Measurements from ENCODE around the gene SPINK8. TPM values are rescaled to one million over a fixed set of nuclear protein-coding genes. Genes with fewer than 3 reads are reported as not detected.

The SPINK8 gene
- polyA plus RNA-seq, 1 experiment = not detected

GRCh38 chr3:48369693-48370332 is 36.4 kb upstream of the SPINK8 start:
- Histone ChIP-seq H3K27ac (ENCODE audit: low read depth, low read length) (no peak overlapping the region), H3K27me3 (ENCODE audit: control insufficient read depth, insufficient read depth, low read length) (peaks cover 21% of the 10 kb centered on the region), H3K9me3 (ENCODE audit: control insufficient read depth, insufficient read depth, low read length) (no peaks in the 10 kb centered on the region), H3K4me3 (ENCODE audit: low read depth, low read length) (no peak overlapping the region)
- no peak for TF ChIP-seq CTCF (IDR thresholded peaks at IDR 0.05; ENCODE audit: low read depth, low read length)
- POLR2A ChIA-PET = no interaction called here
- CTCF ChIA-PET = no interaction called here
- no peak for DNase-seq (ENCODE audit: low read depth, low spot score)

- CTCF ChIA-PET = interaction anchor here (0.6 kb wide), 1 partner anchor 44 kb away, joined by 4 read pairs; no protein-coding TSS in a partner anchor
- peaks cover 14% of the 10 kb centered on the region for H3K27me3 ChIP-seq (ENCODE audit: control insufficient read depth, insufficient read depth, low read length)
- POLR2A ChIA-PET = interaction anchor here (0.5 kb wide), 1 partner anchor 89 kb away, joined by 3 read pairs; no protein-coding TSS in a partner anchor
- H3K4me3 ChIP-seq (ENCODE audit: low read depth, low read length) = no peak overlapping the region
- TF ChIP-seq CTCF (IDR thresholded peaks at IDR 0.05; ENCODE audit: low read depth, low read length) = no peak
- DNase-seq (ENCODE audit: low read depth, low spot score) = no peak
- H3K27ac ChIP-seq (ENCODE audit: low read depth, low read length) = no peak overlapping the region
- H3K9me3 ChIP-seq (ENCODE audit: control insufficient read depth, insufficient read depth, low read length) = no peaks in the 10 kb centered on the region
Measured at GRCh38 chr3:48367201-48367600, 33.7 kb upstream of the SPINK8 start.

- TF ChIP-seq CTCF (IDR thresholded peaks at IDR 0.05; ENCODE audit: low read depth, low read length) = no peak
- H3K27ac ChIP-seq (ENCODE audit: low read depth, low read length) = no peak overlapping the region
- no peak overlapping the region for H3K4me3 ChIP-seq (ENCODE audit: low read depth, low read length)
- no peaks in the 10 kb centered on the region for H3K9me3 ChIP-seq (ENCODE audit: control insufficient read depth, insufficient read depth, low read length)
- no peak for DNase-seq (ENCODE audit: low read depth, low spot score)
- ChIA-PET CTCF (no interaction called here), POLR2A (no interaction called here)
- peaks cover 12% of the 10 kb centered on the region for H3K27me3 ChIP-seq (ENCODE audit: control insufficient read depth, insufficient read depth, low read length)
Measured at GRCh38 chr3:48364840-48365239, 31.4 kb upstream of the SPINK8 start.

- no peak for TF ChIP-seq CTCF (IDR thresholded peaks at IDR 0.05; ENCODE audit: low read depth, low read length)
- peaks cover 11% of the 10 kb centered on the region for H3K27me3 ChIP-seq (ENCODE audit: control insufficient read depth, insufficient read depth, low read length)
- H3K27ac ChIP-seq (ENCODE audit: low read depth, low read length) = no peak overlapping the region
- H3K4me3 ChIP-seq (ENCODE audit: low read depth, low read length) = no peak overlapping the region
- DNase-seq (ENCODE audit: low read depth, low spot score) = no peak
- ChIA-PET CTCF (no interaction called here), POLR2A (no interaction called here)
- H3K9me3 ChIP-seq (ENCODE audit: control insufficient read depth, insufficient read depth, low read length) = peaks cover 9% of the 10 kb centered on the region; the same call in 1 of the 2 replicates
Measured at GRCh38 chr3:48361928-48362327, 28.5 kb upstream of the SPINK8 start.

GRCh38 chr3:48356419-48356818 is 23.0 kb upstream of the SPINK8 start:
- no peak for TF ChIP-seq CTCF (IDR thresholded peaks at IDR 0.05; ENCODE audit: low read depth, low read length)
- POLR2A ChIA-PET = no interaction called here
- no peak for DNase-seq (ENCODE audit: low read depth, low spot score)
- H3K9me3 ChIP-seq (ENCODE audit: control insufficient read depth, insufficient read depth, low read length) = peaks cover 9% of the 10 kb centered on the region; the same call in 1 of the 2 replicates
- CTCF ChIA-PET = no interaction called here
- H3K27me3 ChIP-seq (ENCODE audit: control insufficient read depth, insufficient read depth, low read length) = peaks cover 30% of the 10 kb centered on the region
- no peak overlapping the region for H3K4me3 ChIP-seq (ENCODE audit: low read depth, low read length)
- no peak overlapping the region for H3K27ac ChIP-seq (ENCODE audit: low read depth, low read length)

Data from AG04450 (cell line).